HL-60 (cell line): Measurements from ENCODE around the gene ZNF181.

Experiments used
- DNase-seq, 2 experiments: peaks; one replicate each; pipeline ENCODE4 v3.0.0-alpha.2; 2010 to 2020; ENCODE audit warnings: low read depth in 1 of 2, low spot score in 1 of 2
- H3K27ac ChIP-seq: fragments of 250-450 bp; sonication (Bioruptor Pico); replicated peaks from 2 replicates; pipeline ENCODE4 v1.5.1; 2020; ENCODE audit warnings: mild to moderate bottlenecking, moderate library complexity
- H3K27me3 ChIP-seq: fragments of 250-450 bp; sonication (Bioruptor Pico); 2 replicates; pipeline ENCODE4 v1.5.1; 2021; ENCODE audit warnings: mild to moderate bottlenecking, moderate library complexity; ENCODE audit not compliant: insufficient read depth, poor library complexity, severe bottlenecking
- H3K4me3 ChIP-seq: replicated peaks from 2 replicates; pipeline ENCODE4 v1.5.1; 2011; ENCODE audit warnings: mild to moderate bottlenecking, control low read depth, low read length; ENCODE audit not compliant: insufficient read depth
- GABPA ChIP-seq: IDR thresholded peaks from 2 replicates; pipeline ENCODE4 v1.6.1; 2012; ENCODE audit warnings: low read depth
- POLR2AphosphoS5 ChIP-seq: IDR thresholded peaks from 2 replicates; pipeline ENCODE4 v1.6.1; 2012; ENCODE audit warnings: low read depth
- REST ChIP-seq: IDR thresholded peaks from 2 replicates; pipeline ENCODE4 v1.6.1; 2012; ENCODE audit warnings: low read depth; ENCODE audit not compliant: insufficient replicate concordance
- SPI1 ChIP-seq: IDR thresholded peaks from 2 replicates; pipeline ENCODE4 v1.6.1; 2012; ENCODE audit warnings: low read depth, mild to moderate bottlenecking, borderline replicate concordance
- TF ChIP-seq, protein P1 (sequence below): IDR thresholded peaks from one replicate; pipeline ENCODE4 v1.5.1; 2011; ENCODE audit warnings: low read length, control low read depth, inconsistent platforms; ENCODE audit not compliant: insufficient read depth

Gene ZNF181

DNA sequence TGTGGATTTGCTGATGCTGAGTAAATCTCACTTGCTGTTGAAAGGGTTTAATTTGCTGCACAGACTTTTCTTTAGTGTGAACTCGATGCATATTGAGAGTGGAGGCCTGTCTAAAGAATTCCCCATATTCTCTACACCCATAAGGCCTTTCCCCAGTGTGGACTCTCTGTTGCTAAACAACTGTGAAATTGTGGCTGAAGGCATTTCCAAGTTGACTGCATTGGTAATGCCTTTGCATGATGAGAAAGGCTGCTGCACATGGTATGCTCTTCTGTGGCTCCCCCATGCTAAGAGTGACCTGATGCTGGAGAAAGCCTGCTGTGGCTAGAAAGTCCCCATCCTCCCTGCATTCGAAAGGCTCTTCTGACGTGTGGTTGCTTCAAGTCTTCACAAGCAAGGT lies 45.6 kb downstream of the ZNF181 start:
- H3K27me3 ChIP-seq: no peaks in the 10 kb centered on the region
- TF ChIP-seq GABPA: no peak
- TF ChIP-seq REST: no peak
- no peak for TF ChIP-seq SPI1
- TF ChIP-seq, protein P1, sequence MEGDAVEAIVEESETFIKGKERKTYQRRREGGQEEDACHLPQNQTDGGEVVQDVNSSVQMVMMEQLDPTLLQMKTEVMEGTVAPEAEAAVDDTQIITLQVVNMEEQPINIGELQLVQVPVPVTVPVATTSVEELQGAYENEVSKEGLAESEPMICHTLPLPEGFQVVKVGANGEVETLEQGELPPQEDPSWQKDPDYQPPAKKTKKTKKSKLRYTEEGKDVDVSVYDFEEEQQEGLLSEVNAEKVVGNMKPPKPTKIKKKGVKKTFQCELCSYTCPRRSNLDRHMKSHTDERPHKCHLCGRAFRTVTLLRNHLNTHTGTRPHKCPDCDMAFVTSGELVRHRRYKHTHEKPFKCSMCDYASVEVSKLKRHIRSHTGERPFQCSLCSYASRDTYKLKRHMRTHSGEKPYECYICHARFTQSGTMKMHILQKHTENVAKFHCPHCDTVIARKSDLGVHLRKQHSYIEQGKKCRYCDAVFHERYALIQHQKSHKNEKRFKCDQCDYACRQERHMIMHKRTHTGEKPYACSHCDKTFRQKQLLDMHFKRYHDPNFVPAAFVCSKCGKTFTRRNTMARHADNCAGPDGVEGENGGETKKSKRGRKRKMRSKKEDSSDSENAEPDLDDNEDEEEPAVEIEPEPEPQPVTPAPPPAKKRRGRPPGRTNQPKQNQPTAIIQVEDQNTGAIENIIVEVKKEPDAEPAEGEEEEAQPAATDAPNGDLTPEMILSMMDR: no peak
- no peak for TF ChIP-seq POLR2AphosphoS5
- no peak overlapping the region for H3K27ac ChIP-seq
- no peak for DNase-seq
- H3K4me3 ChIP-seq: no peak overlapping the region

- DNase-seq: no peak
- Histone ChIP-seq H3K27me3 (no peaks in the 10 kb centered on the region), H3K4me3 (no peak overlapping the region), H3K27ac (no peak overlapping the region)
- TF ChIP-seq, protein P1: no peak
- TF ChIP-seq GABPA (no peak), SPI1 (no peak), POLR2AphosphoS5 (no peak), REST (no peak)
Measured at GRCh38 chr19:34786236-34786635, 52.2 kb downstream of the ZNF181 start.

GRCh38 chr19:34787059-34787824 lies 53.2 kb downstream of the ZNF181 start:
- no peak for DNase-seq
- Histone ChIP-seq H3K4me3 (no peak overlapping the region), H3K27ac (no peak overlapping the region), H3K27me3 (no peaks in the 10 kb centered on the region)
- TF ChIP-seq GABPA: no peak
- TF ChIP-seq, protein P1: no peak
- no peak for TF ChIP-seq SPI1
- no peak for TF ChIP-seq POLR2AphosphoS5
- no peak for TF ChIP-seq REST
